Neural progenitor cell (in vitro differentiated cells): ENCODE measurements around the gene BCAS3.

Experiments used
- EZH2 ChIP-seq: fragments of 200-600 bp; sonication (generic); IDR thresholded peaks from 2 replicates; pipeline ENCODE4 v1.6.1; 2017; ENCODE audit warnings: antibody characterized with exemption, mild to moderate bottlenecking, moderate library complexity
- TF ChIP-seq, protein P1 (sequence below): fragments of 200-600 bp; sonication (generic); IDR thresholded peaks from 2 replicates; pipeline ENCODE4 v1.5.1; 2017; ENCODE audit warnings: antibody characterized with exemption, mild to moderate bottlenecking

DNA sequence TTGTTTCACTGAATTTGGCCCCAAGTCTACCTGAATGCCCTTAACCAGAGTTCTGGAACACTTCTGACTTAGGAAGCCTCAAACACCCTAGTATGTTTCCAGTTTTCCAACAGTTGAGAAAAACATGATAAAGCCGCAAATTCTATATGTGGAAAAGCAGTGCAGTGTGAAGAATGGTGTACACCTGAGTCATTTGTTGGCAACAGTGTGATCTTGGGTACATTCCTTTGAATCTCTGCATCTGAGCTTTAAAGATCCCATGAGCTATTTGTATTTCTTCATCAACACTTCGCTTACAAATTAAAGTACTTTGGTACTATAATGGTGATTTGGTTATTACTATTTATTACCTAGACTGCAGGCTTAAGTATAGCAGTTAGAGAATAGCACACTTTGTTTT, 628.4 kb downstream of the BCAS3 start:
- TF ChIP-seq, protein P1, sequence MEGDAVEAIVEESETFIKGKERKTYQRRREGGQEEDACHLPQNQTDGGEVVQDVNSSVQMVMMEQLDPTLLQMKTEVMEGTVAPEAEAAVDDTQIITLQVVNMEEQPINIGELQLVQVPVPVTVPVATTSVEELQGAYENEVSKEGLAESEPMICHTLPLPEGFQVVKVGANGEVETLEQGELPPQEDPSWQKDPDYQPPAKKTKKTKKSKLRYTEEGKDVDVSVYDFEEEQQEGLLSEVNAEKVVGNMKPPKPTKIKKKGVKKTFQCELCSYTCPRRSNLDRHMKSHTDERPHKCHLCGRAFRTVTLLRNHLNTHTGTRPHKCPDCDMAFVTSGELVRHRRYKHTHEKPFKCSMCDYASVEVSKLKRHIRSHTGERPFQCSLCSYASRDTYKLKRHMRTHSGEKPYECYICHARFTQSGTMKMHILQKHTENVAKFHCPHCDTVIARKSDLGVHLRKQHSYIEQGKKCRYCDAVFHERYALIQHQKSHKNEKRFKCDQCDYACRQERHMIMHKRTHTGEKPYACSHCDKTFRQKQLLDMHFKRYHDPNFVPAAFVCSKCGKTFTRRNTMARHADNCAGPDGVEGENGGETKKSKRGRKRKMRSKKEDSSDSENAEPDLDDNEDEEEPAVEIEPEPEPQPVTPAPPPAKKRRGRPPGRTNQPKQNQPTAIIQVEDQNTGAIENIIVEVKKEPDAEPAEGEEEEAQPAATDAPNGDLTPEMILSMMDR = no peak
- TF ChIP-seq EZH2 = no peak
